ENCODE measurements around the gene TMEM130.

GRCh38 chr7:98879198-98879978 is 9.6 kb upstream of the TMEM130 start:
- no peak for TF ChIP-seq POLR2AphosphoS5 (IDR thresholded peaks at IDR 0.05; ENCODE audit: low read depth, low read length)
- no peak for TF ChIP-seq SIN3A (IDR thresholded peaks at IDR 0.05; ENCODE audit: borderline replicate concordance, insufficient read depth, low read length)
- TF ChIP-seq, protein P1, sequence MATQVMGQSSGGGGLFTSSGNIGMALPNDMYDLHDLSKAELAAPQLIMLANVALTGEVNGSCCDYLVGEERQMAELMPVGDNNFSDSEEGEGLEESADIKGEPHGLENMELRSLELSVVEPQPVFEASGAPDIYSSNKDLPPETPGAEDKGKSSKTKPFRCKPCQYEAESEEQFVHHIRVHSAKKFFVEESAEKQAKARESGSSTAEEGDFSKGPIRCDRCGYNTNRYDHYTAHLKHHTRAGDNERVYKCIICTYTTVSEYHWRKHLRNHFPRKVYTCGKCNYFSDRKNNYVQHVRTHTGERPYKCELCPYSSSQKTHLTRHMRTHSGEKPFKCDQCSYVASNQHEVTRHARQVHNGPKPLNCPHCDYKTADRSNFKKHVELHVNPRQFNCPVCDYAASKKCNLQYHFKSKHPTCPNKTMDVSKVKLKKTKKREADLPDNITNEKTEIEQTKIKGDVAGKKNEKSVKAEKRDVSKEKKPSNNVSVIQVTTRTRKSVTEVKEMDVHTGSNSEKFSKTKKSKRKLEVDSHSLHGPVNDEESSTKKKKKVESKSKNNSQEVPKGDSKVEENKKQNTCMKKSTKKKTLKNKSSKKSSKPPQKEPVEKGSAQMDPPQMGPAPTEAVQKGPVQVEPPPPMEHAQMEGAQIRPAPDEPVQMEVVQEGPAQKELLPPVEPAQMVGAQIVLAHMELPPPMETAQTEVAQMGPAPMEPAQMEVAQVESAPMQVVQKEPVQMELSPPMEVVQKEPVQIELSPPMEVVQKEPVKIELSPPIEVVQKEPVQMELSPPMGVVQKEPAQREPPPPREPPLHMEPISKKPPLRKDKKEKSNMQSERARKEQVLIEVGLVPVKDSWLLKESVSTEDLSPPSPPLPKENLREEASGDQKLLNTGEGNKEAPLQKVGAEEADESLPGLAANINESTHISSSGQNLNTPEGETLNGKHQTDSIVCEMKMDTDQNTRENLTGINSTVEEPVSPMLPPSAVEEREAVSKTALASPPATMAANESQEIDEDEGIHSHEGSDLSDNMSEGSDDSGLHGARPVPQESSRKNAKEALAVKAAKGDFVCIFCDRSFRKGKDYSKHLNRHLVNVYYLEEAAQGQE (IDR thresholded peaks at IDR 0.05; ENCODE audit: insufficient read depth in 1 of 2, low read depth in 2 of 2, low read length in 2 of 2), result no peak
- TF ChIP-seq TAF1 (IDR thresholded peaks at IDR 0.05; ENCODE audit: borderline replicate concordance, insufficient read depth, low read length), result no peak
- TF ChIP-seq FOXP2 (optimal IDR thresholded peaks at IDR 0.05; ENCODE audit: borderline replicate concordance, extremely low read depth, extremely low read length, insufficient read depth), result no peak
